ENCODE results near the gene CD302. TPM values are rescaled to one million over a fixed set of nuclear protein-coding genes. Genes with fewer than 3 reads are reported as not detected.

Gene CD302
- total and polyA plus RNA-seq, 2 donors (not counting 3 experiments of a cell fraction or from before 2014, with no cell fraction given), result 10.4 to 10.6 TPM

- Histone ChIP-seq H3K79me2 (ENCODE audit: control insufficient read depth, insufficient read depth, low read length) (peaks cover 14% of the 10 kb centered on the region), H3K27me3 (ENCODE audit: control insufficient read depth in 2 of 2, insufficient read depth in 2 of 2, low read length in 2 of 2) (no peaks in the 10 kb centered on the region), H3K9me3 (replicated peaks; ENCODE audit: control insufficient read depth, insufficient read depth, low read length) (no peaks in the 10 kb centered on the region), H3K4me1 (ENCODE audit: control insufficient read depth, extremely low read depth, insufficient read depth, low read length) (peaks cover 46% of the 10 kb centered on the region), H3K4me2 (ENCODE audit: insufficient read depth, low read length) (no peak overlapping the region), H3K4me3 (replicated peaks in 1 of 3; ENCODE audit: insufficient read depth in 1 of 3, low read depth in 1 of 3, low read length in 3 of 3) (no peak overlapping the region), H3K27ac (ENCODE audit: insufficient read depth, low read depth, low read length) (no peak overlapping the region), H2AFZ (ENCODE audit: low read depth, low read length) (no peak overlapping the region), H3K9me1 (replicated peaks; ENCODE audit: control insufficient read depth, extremely low read depth, insufficient read depth, low read length) (no peaks in the 10 kb centered on the region), H3K36me3 (ENCODE audit: control insufficient read depth in 2 of 2, extremely low read depth in 1 of 2, insufficient read depth in 2 of 2, low read length in 2 of 2) (peaks cover 0 to 2% of the 10 kb centered on the region in 2 experiments), H4K20me1 (replicated peaks; ENCODE audit: control insufficient read depth, extremely low read depth, insufficient read depth, low read length) (no peaks in the 10 kb centered on the region), H3K9ac (replicated peaks; ENCODE audit: extremely low read depth, insufficient read depth, low read length) (no peak overlapping the region)
- dilution Hi-C loops (cut with MboI; ENCODE audit: extremely low pct_ligation_motif_present, low sequenced_read_pairs), result no loop called here
- TF ChIP-seq JUN (IDR thresholded peaks at IDR 0.05; ENCODE audit: borderline replicate concordance, insufficient read depth, insufficient read length, low read depth), result no peak
- no peak for TF ChIP-seq CTCF (IDR thresholded peaks at IDR 0.05; ENCODE audit: extremely low read depth in 1 of 2, insufficient read depth in 1 of 2, low read depth in 1 of 2, low read length in 2 of 2)
- TF ChIP-seq GATA2 (IDR thresholded peaks at IDR 0.05; ENCODE audit: insufficient read depth, insufficient read length, low read depth, low read length), result no peak
- no peak for TF ChIP-seq EZH2 (IDR thresholded peaks at IDR 0.05; ENCODE audit: borderline replicate concordance, low read depth, low read length, severe bottlenecking)
- TF ChIP-seq MYC (IDR thresholded peaks at IDR 0.05; ENCODE audit: low read depth, low read length), result no peak
- TF ChIP-seq MAX (IDR thresholded peaks at IDR 0.05; ENCODE audit: insufficient read depth, insufficient read length), result no peak
- no peak for TF ChIP-seq POLR2AphosphoS5 (IDR thresholded peaks at IDR 0.05; ENCODE audit: insufficient read depth, low read depth, low read length)
- TF ChIP-seq FOS (IDR thresholded peaks at IDR 0.05; ENCODE audit: borderline replicate concordance, insufficient read depth, low read length), result no peak
- TF ChIP-seq POLR2A (IDR thresholded peaks at IDR 0.05; ENCODE audit: low read depth, low read length), result no peak
- CTCF ChIA-PET, result no interaction called here
- intact Hi-C loops (cut with micrococcal nuclease), result no loop called here
- no peak for FAIRE-seq
- no TSS peak for BruUV-seq (replicated peaks)
- POLR2A ChIA-PET, result no interaction called here
- DNase-seq (ENCODE audit: low read depth, low spot score), result no peak
Measured at GRCh38 chr2:159792599-159792998, 5.4 kb downstream of the CD302 start.

All from endothelial cell of umbilical vein (primary cell).